PC-9 (cell line): ENCODE results near the gene SKI. TPM values are rescaled to one million over a fixed set of nuclear protein-coding genes. Genes with fewer than 3 reads are reported as not detected.
"Not testable (repeated sequence)": the region's sequence is repeated elsewhere in the genome, so short reads cannot be mapped to it uniquely, and the experiment has no call there.

Experiments used
- BruUV-seq: library from RNA; stranded (reverse); fragments of 400-500 nt; replicated peaks from 2 replicates; lab custom pipeline; 2021; lab: Mats Ljungman, UMichigan
- CTCF ChIA-PET: fragments of 300-600 bp; sonication (Branson Sonifier 250); formaldehyde crosslinking; loops from one replicate; lab custom pipeline; 2022; ENCODE audit warnings: antibody characterized with exemption; lab: Charles Lee
- POLR2A ChIA-PET: fragments of 300-600 bp; sonication (Branson Sonifier 250); formaldehyde crosslinking; loops from one replicate; lab custom pipeline; 2022; ENCODE audit warnings: antibody characterized with exemption; ENCODE audit not compliant: unreplicated experiment; lab: Charles Lee
- DNase-seq, 2 experiments: peaks; one replicate each; pipeline versions ENCODE4 v3.0.0 to v3.0.0-alpha.2; 2015 to 2022; ENCODE audit warnings: mixed read lengths in 1 of 2
- H2AFZ ChIP-seq: fragments of 200-600 bp; sonication (generic); 2 replicates; pipeline ENCODE4 v1.8.1; 2017; ENCODE audit warnings: antibody characterized with exemption
- H3F3A ChIP-seq: fragments of 200-600 bp; sonication (generic); 2 replicates; pipeline ENCODE4 v1.8.1; 2017; ENCODE audit warnings: antibody characterized with exemption, mild to moderate bottlenecking, low read depth; ENCODE audit not compliant: insufficient read depth
- H3K27ac ChIP-seq: fragments of 200-600 bp; sonication (generic); 2 replicates; pipeline ENCODE4 v1.6.1; 2016; ENCODE audit warnings: mixed run types
- H3K27me3 ChIP-seq: fragments of 200-600 bp; sonication (generic); 2 replicates; pipeline ENCODE4 v1.6.1; 2016; ENCODE audit warnings: low read depth, mixed run types; ENCODE audit not compliant: insufficient read depth
- H3K36me3 ChIP-seq: fragments of 200-600 bp; sonication (generic); 2 replicates; pipeline ENCODE4 v1.6.1; 2016; ENCODE audit warnings: low read depth, mixed run types
- H3K4me1 ChIP-seq: fragments of 200-600 bp; sonication (generic); replicated peaks from 2 replicates; pipeline ENCODE4 v1.6.1; 2016; ENCODE audit warnings: mixed run types; ENCODE audit not compliant: insufficient read depth
- H3K4me2 ChIP-seq: fragments of 200-600 bp; sonication (generic); 2 replicates; pipeline ENCODE4 v1.6.1; 2017; ENCODE audit warnings: mixed run types
- H3K4me3 ChIP-seq: fragments of 200-600 bp; sonication (generic); 2 replicates; pipeline ENCODE4 v1.6.1; 2016; ENCODE audit warnings: mixed run types
- H3K79me2 ChIP-seq: fragments of 200-600 bp; sonication (generic); 2 replicates; pipeline ENCODE4 v1.6.1; 2017; ENCODE audit warnings: low read depth, mixed run types
- H3K9me2 ChIP-seq: fragments of 200-600 bp; sonication (generic); 2 replicates; pipeline ENCODE4 v1.8.1; 2017; ENCODE audit warnings: mild to moderate bottlenecking; ENCODE audit not compliant: insufficient read depth
- H3K9me3 ChIP-seq: fragments of 200-600 bp; sonication (generic); 2 replicates; pipeline ENCODE4 v1.8.1; 2016; ENCODE audit warnings: low read depth; ENCODE audit not compliant: insufficient read depth
- H4K20me1 ChIP-seq: fragments of 200-600 bp; sonication (generic); 2 replicates; pipeline ENCODE4 v1.8.1; 2017; ENCODE audit not compliant: insufficient read depth
- EZH2 ChIP-seq: fragments of 200-600 bp; sonication (generic); IDR thresholded peaks from 2 replicates; pipeline ENCODE4 v1.8.0; 2017; ENCODE audit warnings: antibody characterized with exemption, low read depth
- intact Hi-C: fragments of 100-400 bp; cut with micrococcal nuclease; formaldehyde crosslinking; loops from one replicate; pipeline ENCODE4 v1.10.0; 2022; ENCODE audit not compliant: unreplicated experiment
- total RNA-seq: library from RNA; stranded (reverse); gene quantifications from 2 replicates; pipeline ENCODE4 v1.2.3, GENCODE V29; 2021
- TF ChIP-seq, protein P1 (sequence below): fragments of 200-600 bp; sonication (generic); conservative IDR thresholded peaks from 2 replicates; pipeline ENCODE4 v1.6.1; 2017; ENCODE audit warnings: mixed run types, antibody characterized with exemption, mild to moderate bottlenecking, moderate library complexity

The SKI gene
- total RNA-seq, 1 experiment from 2014 or later: 36.2 TPM

DNA sequence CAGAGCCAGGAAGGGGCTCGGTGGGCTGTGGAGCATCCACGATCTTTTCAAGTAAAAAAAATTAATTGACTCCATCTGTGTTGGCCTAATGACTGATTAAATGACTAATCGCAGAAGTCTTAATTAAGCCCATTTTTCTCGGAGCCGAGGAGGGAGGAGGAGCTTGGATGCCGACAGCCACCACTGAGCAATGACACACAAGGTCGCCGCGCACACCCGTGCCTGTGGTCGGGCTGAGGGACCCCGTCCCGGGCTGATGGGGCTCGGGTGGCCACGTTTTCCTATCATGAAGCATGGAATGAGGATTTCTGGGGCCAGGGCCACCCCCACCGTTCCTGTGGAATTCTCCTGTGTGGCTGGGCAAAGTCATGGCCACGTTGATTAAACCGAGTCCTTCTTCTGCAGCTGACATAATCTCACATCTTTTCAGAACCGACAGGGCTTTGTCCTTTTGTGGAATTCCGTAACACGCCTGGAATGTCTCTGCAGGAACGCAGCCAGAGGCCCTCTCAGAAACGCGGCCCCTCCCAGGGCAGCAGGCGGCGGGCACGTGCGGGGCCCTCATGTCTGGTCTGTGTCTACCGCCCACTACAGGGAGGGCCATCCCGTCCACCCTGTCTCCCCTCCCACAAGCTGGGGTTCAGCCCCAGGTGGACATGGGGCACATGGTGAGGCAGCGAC lies 102.5 kb downstream of the SKI start:
- CTCF ChIA-PET: no interaction called here
- POLR2A ChIA-PET: no interaction called here

DNA sequence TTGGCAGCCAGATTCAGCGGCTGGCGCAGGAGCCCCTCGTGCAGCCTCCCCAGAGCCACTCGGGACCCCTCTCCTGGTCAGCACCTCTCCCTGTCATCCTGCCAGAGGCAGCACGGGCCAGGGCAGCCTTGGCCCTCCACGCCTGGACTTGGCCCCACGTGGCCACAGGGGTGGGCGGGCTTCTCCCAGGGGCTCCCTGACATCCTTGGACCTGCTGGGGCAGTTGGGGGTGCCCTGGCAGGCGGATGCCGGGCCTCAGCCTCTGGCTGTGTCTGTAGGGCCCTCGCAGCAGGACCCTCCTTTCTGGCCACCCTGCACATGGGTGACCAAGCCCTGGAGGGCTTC lies 103.1 kb downstream of the SKI start:
- H4K20me1 ChIP-seq: no peaks in the 10 kb centered on the region; the same call in 1 of the 2 replicates
- no peaks in the 10 kb centered on the region for H3K4me1 ChIP-seq
- no peak overlapping the region for H2AFZ ChIP-seq
- no peaks in the 10 kb centered on the region for H3K36me3 ChIP-seq
- no peak for DNase-seq
- H3K27ac ChIP-seq: no peak overlapping the region
- peaks cover 11% of the 10 kb centered on the region for H3K27me3 ChIP-seq
- CTCF ChIA-PET: no interaction called here
- POLR2A ChIA-PET: no interaction called here
- no peaks in the 10 kb centered on the region for H3K9me2 ChIP-seq
- no peaks in the 10 kb centered on the region for H3K9me3 ChIP-seq
- H3K4me3 ChIP-seq: no peak overlapping the region
- H3K4me2 ChIP-seq: no peak overlapping the region
- intact Hi-C loops: no loop called here
- no peaks in the 10 kb centered on the region for H3K79me2 ChIP-seq
- TF ChIP-seq, protein P1, sequence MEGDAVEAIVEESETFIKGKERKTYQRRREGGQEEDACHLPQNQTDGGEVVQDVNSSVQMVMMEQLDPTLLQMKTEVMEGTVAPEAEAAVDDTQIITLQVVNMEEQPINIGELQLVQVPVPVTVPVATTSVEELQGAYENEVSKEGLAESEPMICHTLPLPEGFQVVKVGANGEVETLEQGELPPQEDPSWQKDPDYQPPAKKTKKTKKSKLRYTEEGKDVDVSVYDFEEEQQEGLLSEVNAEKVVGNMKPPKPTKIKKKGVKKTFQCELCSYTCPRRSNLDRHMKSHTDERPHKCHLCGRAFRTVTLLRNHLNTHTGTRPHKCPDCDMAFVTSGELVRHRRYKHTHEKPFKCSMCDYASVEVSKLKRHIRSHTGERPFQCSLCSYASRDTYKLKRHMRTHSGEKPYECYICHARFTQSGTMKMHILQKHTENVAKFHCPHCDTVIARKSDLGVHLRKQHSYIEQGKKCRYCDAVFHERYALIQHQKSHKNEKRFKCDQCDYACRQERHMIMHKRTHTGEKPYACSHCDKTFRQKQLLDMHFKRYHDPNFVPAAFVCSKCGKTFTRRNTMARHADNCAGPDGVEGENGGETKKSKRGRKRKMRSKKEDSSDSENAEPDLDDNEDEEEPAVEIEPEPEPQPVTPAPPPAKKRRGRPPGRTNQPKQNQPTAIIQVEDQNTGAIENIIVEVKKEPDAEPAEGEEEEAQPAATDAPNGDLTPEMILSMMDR: no peak
- TF ChIP-seq EZH2: no peak
- no TSS peak for BruUV-seq
- H3F3A ChIP-seq: no peaks in the 10 kb centered on the region

More for the DNA sequence above, 102.5 kb downstream of the SKI start:
- intact Hi-C loops: no loop called here
- H4K20me1 ChIP-seq: no peaks in the 10 kb centered on the region; the same call in 1 of the 2 replicates
- H3K27ac ChIP-seq: no peak overlapping the region
- H3K27me3 ChIP-seq: peaks cover 11% of the 10 kb centered on the region
- H3K36me3 ChIP-seq: no peaks in the 10 kb centered on the region
- no peaks in the 10 kb centered on the region for H3K9me2 ChIP-seq
- H2AFZ ChIP-seq: no peak overlapping the region
- no peaks in the 10 kb centered on the region for H3K9me3 ChIP-seq
- no TSS peak for BruUV-seq
- no peaks in the 10 kb centered on the region for H3K79me2 ChIP-seq
- peak in 1 of 2 experiments; percentile 44 for DNase-seq
- no peak overlapping the region for H3K4me2 ChIP-seq
- TF ChIP-seq, protein P1: no peak
- no peak for TF ChIP-seq EZH2
- H3K4me3 ChIP-seq: no peak overlapping the region
- no peaks in the 10 kb centered on the region for H3F3A ChIP-seq
- H3K4me1 ChIP-seq: no peaks in the 10 kb centered on the region

- H3K27ac ChIP-seq, H3K4me2 ChIP-seq, H3K4me1 ChIP-seq, H3K4me3 ChIP-seq, intact Hi-C loops, H3K79me2 ChIP-seq, H3K9me3 ChIP-seq, H4K20me1 ChIP-seq, DNase-seq, CTCF ChIA-PET, H3F3A ChIP-seq, H3K36me3 ChIP-seq, H3K9me2 ChIP-seq, BruUV-seq, H2AFZ ChIP-seq, POLR2A ChIA-PET: not testable (repeated sequence)
- H3K27me3 ChIP-seq: peaks cover 11% of the 10 kb centered on the region
These were observed 103.5 kb downstream of the SKI start for GRCh38 chr1:2331580-2331979.

DNA sequence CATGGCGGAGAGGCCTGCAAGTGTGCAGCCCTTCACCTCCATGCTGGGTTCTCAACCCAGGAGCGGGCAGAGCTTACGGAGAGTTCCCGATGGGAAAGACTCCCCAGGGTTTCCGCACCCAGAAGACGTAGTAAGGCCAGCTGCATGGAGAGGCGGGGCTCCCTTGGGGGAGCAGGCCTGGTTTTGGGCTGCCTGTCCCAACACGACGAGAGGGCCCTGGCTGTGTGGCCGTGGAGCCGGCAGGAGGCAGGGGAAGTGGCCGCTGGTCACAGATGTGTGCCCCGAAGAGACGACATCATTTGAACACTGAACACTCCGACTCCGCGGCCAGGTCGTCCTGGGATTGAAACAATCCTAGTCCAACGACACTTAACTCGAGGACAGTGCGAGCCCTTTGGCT lies 106.2 kb downstream of the SKI start:
- no peaks in the 10 kb centered on the region for H3K4me1 ChIP-seq
- ChIA-PET POLR2A (no interaction called here), CTCF (no interaction called here)
- no peak for DNase-seq
- TF ChIP-seq, protein P1: no peak
- TF ChIP-seq EZH2: no peak
- no peaks in the 10 kb centered on the region for H3K79me2 ChIP-seq
- no peak overlapping the region for H2AFZ ChIP-seq
- H3K4me2 ChIP-seq: no peak overlapping the region
- H4K20me1 ChIP-seq: no peaks in the 10 kb centered on the region; the same call in 1 of the 2 replicates
- no peak overlapping the region for H3K27ac ChIP-seq
- BruUV-seq: no TSS peak
- H3K36me3 ChIP-seq: no peaks in the 10 kb centered on the region
- H3K27me3 ChIP-seq: peaks cover 29% of the 10 kb centered on the region
- no peaks in the 10 kb centered on the region for H3K9me3 ChIP-seq
- H3F3A ChIP-seq: no peaks in the 10 kb centered on the region
- no peaks in the 10 kb centered on the region for H3K9me2 ChIP-seq
- intact Hi-C loops: no loop called here
- H3K4me3 ChIP-seq: no peak overlapping the region
